Measurements from ENCODE around the gene MYCBP2.
"Not testable (repeated sequence)": the region's sequence is repeated elsewhere in the genome, so short reads cannot be mapped to it uniquely, and the experiment has no call there.

Gene MYCBP2

DNA sequence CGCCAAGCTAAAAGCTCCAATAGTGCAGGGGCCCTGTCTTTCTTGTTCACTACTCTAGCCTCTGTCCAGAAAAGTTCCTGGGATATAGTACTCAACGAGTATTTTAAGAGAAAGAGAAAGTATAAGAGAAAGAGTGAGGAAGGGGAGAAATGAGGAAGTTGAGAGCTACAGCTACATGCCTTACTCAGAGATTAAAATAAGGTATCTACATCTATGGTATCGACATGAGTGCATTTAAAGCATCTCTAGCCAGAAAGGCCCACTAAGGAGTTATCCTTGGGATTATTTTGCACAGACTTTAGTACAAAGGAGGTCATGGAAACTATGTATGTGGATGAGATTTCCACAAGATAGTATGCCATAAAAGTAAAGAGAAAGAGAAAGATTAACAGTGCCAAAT lies 28.5 kb downstream of the MYCBP2 start:
- no peak for DNase-seq

- no peak for DNase-seq
Observed at GRCh38 chr13:77291774-77292173, 35.1 kb downstream of the MYCBP2 start.

DNA sequence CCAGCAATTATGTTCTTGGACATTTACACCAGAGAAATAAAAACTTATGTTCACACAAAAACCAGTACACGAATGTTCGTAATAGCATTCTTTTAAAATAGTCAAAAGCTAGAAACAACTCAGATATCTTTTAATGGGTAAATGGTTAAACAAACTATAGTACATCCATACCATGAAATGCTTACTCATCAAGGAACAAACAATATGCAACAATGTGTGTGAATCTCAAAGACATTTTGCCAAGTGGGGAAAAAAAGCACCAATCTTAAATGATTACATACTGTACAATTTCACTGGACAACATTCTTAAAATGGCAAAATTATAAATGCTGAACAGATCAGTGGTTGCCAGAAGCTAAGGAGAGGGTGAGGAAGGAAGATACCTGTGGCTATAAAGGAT lies 36.6 kb downstream of the MYCBP2 start:
- no peak for DNase-seq

DNA sequence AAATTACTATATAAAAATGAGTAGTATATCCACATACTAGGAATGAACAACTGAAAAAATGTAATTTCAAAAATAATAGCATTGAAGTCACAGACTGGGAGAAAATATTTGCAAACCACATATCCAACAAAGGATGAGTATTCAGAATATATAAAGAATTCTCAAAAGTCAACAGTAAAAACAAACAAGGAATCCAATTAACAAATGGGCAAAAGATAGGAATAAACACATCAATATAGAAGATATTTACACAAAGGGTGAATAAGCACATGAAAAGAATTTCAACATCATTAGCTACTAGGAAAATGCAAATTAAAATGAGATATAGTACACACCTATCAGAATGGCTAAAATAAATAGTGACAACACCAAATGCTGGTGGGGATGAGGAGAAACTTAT lies 37.0 kb downstream of the MYCBP2 start:
- no peak for DNase-seq

GRCh38 chr13:77285632-77286031 lies 41.3 kb downstream of the MYCBP2 start:
- DNase-seq, result not testable (repeated sequence)

GRCh38 chr13:77285098-77285497 lies 41.8 kb downstream of the MYCBP2 start:
- no peak for DNase-seq

DNA sequence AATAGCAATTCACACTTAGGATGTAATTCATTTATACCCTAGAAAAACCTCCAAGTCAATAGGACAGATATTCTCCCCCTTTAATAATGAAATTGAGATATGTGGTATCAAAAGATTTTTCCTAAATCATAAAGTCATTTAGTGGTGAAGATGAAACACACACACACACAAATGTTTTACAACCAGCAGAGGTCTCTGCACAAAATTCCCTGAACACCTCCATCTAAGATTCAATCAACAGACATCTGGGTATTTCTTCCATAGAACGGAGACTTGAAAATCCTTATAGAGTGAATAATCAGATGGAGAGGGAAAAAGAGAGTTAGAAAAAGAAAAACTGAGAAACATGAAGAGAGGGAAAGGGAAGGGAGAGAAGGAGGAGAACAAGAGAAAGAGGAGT lies 52.8 kb downstream of the MYCBP2 start:
- no peak for DNase-seq

DNA sequence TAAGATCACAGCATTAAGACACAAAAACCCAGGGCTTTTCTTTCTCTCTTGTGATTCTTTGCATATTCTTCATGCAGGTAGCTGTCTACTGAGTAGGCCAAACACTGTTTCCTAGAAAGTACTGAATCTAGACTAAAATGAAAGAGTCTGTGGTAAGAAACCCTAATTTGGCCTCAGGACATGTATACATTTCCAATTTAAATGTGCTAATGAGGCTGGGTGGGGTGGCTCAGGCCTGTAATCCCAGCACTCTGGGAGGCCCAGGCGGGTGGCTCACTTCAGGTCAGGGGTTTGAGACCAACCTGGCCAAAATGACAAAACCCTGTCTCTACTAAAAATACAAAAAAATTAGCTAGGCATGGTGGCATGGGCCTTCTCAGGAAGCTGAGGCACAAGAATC lies 57.8 kb downstream of the MYCBP2 start:
- no peak for DNase-seq

GRCh38 chr13:77267362-77267761 lies 59.5 kb downstream of the MYCBP2 start:
- DNase-seq, result no peak

DNA sequence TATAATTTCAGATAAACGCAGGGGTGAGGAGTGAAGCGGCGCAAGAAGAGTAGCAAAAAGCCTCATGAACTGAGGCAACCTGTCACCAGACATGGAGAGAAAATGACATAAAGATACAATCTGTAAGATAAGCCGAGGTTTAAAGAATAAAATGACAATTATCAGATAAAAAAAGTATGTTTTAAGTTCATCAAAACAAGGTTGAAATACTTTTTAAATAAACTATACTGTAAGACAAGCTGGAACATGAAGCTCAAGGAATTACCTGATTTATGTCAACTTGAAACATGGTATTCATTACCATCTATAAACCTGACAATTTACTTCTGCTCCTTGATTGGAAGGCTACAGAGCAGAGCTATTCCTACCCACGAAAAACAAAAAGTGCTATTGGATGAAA lies 61.6 kb downstream of the MYCBP2 start:
- DNase-seq, result no peak

- DNase-seq, result no peak
Observed at GRCh38 chr13:77262198-77262597, 64.7 kb downstream of the MYCBP2 start.

DNA sequence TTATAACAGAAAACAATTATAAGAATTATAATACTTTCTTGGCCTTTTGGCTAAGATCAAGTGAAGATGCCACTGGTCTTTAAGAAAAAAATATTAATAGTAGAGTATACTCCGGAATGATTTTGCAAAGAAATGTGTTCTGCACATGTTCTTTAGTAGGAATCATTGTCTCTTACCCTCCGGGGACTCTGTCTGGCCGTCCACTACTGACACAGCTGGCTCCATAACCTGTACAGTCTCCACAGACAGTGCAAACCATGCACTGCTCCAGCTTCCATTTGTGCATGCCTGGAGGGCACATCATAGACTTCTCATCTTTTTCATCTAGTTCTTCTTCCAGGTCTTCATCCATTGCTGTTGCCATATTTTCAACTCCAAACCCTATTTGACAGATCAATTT lies 75.9 kb downstream of the MYCBP2 start:
- DNase-seq, result no peak

DNA sequence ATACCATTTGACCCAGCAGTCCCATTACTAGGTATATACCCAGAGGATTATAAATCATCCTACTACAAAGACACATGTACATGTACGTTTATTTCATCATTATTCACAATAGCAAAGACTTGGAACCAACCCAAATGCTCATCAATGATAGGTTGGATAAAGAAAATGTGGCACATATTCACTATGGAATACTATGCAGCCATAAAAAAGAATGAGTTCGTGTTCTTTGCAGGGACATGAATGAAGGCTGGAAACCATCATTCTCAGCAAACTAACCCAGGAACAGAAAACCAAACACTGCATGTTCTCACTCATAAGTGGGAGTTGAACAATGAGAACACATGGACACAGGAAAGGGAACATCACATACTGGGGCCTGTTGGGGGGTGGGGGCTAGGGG lies 81.7 kb downstream of the MYCBP2 start:
- DNase-seq, result not testable (repeated sequence)

- no peak for DNase-seq
Observed at GRCh38 chr13:77239312-77239711, 87.6 kb downstream of the MYCBP2 start.

- no peak for DNase-seq
Observed at GRCh38 chr13:77235456-77236022, 91.4 kb downstream of the MYCBP2 start.

DNA sequence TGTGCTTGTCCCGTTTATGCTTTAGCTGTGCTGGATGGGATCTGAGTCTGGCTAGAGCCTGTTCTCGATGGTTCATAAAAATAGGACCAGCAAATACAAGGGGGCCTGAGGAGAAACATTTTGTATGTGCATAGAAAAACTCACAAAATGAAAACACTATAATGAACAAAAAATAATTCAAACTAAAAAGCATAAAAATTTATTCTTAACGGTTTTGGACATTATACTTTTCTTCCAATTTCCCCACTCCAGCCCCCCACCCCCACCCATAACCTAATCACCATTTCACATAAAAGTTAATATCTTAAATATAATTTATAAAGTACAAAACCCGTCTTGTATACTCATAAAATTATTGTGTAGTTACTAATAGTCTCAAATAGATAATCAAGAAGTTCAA lies 93.7 kb downstream of the MYCBP2 start:
- no peak for DNase-seq

GRCh38 chr13:77230560-77230959 lies 96.3 kb downstream of the MYCBP2 start:
- DNase-seq, result no peak

DNA sequence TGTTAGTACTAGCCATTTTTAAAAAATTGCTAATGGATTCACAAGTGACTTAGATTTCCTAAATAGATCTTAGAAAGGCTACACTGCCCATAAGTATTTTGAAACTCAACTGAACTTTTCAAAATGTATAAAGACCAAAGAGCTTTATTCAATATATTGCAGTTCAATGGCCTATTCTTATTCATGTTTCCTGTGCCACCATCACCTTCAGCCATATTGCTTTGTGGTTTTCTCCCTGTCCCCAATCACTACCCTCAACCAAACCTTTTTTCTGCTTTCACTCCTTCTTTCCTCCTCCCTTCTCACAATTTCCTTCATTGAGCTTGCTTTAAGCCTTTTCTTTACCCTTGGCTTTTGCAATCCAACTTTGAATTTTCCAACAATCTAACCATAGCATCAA lies 100.9 kb downstream of the MYCBP2 start:
- DNase-seq, result no peak

DNA sequence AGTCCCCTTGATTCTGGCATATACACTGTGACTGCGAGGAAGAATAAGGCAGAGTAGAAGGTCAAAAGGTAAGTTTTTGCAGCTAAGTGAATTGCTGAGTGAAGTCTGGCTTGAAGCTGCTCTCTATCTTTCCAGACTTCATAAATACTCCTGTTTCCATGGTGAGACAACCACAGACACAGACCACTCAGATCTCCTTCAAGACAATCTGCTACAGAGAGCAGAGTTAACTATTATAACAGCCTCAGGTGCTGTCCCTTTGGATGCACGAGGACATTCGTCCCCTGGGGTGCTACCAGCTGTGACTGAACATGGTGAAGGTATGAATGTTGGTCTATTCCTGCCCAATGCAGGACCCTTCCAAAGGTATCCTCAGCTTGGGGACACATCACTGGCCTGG lies 104.0 kb downstream of the MYCBP2 start:
- no peak for DNase-seq

GRCh38 chr13:77222000-77222690 lies 104.7 kb downstream of the MYCBP2 start:
- no peak for DNase-seq

DNA sequence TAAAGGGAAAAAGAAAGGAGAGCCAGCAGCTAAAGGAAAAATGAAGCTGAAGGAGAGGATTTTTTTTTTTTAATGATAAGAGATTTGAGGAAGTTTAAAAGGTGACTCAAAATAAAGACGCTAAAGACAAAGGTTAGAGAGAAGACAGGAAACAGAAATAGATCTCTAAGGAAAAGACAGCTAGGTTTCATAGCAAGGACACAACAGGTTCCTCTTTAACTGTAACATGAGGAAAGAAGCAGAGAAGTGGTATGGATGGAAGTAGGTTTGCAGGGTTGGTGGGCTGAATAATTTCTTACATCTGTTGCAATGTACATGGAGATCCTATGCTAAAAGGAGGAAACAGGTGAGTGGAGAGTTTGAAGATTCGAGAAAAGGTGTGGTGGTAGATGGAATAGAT lies 107.5 kb downstream of the MYCBP2 start:
- no peak for DNase-seq

DNA sequence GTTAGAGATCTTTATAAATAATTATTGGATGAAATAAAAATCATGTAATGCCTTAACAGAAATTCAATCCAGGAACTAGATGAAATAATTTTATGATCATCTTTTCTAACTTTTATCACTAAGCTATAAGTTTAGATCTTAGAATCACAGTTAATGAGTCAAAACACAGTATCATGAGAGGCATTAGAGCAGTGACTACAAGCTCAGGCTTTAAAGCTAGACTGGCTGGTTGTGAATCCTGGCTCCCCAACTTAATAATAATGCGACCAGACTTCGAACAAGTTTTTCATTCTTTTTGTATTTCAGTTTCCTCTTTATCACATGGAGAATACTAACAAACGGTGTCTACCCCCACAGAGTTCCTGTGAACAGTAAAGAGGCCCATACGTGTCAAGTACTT lies 108.6 kb downstream of the MYCBP2 start:
- DNase-seq, result no peak

GRCh38 chr13:77215543-77215942 lies 111.4 kb downstream of the MYCBP2 start:
- no peak for DNase-seq

DNA sequence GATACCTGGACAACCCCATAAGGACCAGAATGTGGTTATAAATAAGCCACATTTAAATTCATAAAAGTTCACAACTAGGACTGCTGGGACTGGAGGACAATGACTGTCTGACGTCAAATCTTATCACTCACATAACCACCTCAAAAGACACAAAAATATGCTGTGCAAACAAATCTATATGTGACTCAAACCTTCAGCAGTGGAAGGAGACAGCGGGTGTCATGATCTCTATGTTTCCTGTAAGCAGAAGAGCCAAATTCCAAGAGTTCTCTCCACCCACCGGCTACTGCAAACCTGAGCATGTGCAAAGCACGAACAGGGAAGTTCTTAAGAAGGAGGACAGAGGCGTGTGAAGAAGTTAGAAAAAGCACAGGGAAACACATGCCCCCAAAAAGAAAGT lies 113.2 kb downstream of the MYCBP2 start:
- DNase-seq, result no peak

DNA sequence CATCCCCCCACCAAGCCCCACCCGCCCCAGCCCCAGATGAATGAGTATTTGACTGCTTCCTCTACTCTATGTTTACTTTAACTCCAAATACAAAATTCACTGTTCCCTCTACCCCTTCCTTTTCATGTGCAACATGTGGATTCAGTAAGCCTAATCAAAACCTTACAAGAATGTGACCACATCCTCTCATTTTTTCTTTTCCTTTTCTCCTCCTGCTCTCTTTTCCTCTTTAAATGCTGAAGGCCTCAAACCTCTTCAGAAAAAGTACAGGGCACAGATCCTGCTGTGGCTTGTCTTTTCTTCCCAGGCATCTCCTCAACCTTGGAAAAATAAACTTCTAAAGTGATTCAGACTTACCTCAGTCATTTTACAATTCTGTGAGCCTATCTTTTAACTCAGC lies 119.0 kb downstream of the MYCBP2 start:
- DNase-seq, result no peak

Measured in NCI-H774 (cell line).